HG03520 (cell line): Measurements from ENCODE around the gene LYL1.

Experiments used
- ATAC-seq: cut with Tn5 transposase; IDR thresholded peaks from one replicate; pipeline ENCODE4 v1.9.1; 2021; ENCODE audit warnings: mild to moderate bottlenecking, moderate library complexity; ENCODE audit not compliant: unreplicated experiment

LYL1 gene

DNA sequence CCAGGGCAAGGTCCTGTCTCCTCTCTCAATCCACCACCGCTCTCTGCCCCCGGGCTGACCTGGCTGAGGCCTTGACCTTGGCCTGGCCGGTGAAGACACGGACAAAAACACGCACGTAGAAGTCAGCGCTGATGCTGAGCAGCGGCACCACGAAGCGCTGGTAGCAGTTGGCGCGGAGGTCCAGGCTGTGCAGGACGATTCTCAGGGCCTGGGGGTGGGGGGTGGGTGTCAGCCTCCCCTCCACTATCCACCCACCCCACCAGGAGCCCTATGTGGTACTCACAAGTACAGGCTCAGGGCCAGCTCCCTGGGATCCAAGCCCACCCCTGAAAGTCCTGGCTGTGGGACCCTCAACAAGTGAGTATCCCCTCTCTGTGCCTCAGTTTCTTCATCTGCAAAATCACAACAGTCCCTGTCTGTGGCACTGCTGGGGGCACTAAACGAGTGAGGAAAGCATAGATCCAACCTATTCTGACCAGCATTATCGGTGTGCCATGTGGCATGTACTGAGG lies 7.5 kb upstream of the LYL1 start:
- ATAC-seq = no peak

DNA sequence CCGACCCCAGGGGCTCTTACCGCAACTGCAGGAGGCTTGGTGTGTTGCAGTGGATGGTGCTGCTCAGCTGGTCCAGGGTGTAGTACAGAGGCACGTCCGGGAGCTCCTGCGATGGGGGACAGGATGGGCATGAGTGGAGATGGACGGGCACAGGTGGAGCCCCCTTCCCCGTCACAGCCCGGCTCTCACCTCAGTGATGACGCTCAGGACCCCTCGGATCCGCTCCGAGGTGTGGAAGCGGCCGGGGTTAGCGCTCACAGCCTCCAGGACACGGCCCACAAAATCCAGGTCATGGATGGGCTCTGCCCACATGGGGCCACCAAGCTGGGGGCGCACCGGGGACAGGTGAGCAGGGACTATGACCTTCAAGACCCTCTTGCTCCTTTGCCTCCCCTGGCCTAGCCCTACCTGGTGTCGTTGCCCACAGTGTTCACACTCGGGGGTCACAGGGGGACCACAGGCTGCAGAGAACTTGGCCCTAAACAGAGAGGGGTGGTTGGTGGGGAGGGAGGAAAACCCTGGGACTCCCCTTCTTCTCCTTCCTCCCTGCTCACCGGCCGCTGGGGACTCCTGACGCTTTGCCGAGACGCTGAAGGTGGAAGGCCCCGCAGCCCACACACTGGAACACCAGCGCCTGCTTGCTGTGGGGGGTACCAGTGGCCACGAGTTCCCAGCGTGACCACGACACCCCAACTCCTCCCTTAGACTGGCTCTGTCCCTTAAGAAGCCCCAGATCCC lies 6.9 kb upstream of the LYL1 start:
- ATAC-seq = no peak

DNA sequence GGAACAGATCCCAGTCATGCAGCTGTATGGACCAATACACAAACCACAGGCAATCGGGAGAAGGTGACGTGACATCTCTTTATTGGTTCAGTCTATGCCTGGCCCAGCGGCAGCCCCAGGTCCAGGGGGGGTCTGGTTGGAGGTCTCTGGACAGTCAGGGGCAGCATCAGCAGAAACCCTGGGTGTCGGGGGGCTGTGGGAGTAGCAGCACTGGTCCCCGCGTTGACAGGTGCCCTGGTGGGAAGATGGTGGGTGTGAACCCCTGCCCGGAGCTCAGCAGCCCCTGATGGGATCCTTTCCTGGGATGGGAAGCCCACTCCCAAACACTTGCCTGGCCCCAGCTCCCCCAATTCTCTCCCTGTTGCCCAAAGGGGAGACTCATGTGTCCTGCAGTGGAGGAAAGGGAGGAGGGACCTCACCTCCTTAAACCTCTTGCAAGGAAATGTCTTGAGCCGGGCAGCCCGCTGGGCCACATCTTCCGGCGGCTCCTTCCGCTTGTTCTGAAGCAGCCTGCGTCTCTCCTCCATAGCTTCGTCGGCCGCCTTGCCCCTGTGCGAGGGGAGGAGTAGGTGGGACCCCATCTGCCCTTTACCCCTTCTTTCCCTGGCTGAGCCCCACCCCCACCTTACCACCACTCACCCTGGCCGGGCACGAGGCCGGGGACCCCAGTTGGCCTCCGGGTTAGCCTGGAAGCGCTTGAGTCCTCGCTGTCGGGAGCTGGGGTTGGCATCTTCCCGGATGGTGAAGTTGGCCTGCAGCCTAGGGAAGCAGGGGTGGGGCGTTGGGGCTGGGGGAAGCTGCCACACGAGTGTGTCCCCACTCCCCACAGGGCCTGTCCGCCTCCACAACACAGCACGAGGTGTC lies 2.4 kb upstream of the LYL1 start:
- ATAC-seq = no peak

DNA sequence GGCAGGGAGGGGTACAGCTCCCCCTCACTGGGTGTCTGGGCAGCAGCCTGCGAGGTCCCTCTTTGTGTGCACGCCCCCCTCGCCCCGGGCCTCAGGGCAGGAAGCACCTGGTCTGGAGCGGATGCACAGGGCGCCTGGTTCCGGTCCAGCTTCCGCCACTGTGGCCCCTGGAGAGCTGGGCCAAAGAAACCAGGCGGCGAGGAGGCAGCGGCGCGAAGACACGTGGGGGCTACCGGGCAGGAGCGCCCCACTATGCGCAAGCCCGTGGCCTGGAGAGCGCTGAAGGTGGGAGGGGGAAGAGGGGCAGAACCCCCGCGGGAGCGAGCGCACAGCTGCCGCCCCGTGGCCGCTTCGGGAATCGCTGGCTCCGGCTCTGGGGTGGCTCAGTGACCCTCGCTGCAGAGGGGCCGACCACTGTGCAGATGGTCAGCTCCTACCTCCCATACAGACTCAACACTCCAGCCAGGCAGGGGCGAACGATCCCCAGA lies 1.7 kb upstream of the LYL1 start:
- no peak for ATAC-seq

DNA sequence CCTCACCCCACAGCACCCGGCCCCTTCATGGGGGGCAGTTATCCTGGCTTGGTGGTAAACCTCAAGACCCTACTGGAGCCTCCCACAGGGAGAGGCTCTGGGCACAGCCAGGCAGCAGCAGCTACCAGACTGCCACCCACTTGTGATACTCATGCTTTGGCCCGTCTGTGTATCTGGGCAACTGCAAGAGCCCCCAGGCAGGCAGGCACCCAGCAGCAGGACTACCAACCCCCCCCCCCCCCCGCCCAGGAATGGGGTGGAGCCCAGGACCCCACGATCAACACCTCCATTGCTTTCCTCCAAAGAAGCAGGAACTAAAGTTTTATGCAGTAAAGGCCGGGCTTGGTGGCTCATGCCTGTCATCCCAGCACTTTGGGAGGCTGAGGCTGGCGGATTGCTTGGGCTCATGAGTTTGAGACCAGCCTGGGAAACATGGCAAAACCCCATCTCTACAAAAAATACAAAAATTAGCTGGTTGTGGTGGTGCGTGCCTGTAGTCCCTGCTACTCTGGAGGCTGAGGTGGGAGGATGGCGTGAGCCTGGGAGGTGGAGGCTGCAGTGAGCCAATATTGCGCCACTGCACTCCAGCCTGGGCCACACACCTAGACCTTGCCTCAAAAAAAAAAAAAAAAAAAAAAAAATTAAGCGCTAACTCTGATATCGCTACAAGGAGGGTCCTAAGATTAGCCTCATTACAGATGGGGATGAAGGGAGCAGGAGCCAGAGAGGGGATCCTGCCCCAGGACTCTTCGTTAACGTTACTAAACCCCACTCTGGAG lies 1.1 kb upstream of the LYL1 start:
- no peak for ATAC-seq

DNA sequence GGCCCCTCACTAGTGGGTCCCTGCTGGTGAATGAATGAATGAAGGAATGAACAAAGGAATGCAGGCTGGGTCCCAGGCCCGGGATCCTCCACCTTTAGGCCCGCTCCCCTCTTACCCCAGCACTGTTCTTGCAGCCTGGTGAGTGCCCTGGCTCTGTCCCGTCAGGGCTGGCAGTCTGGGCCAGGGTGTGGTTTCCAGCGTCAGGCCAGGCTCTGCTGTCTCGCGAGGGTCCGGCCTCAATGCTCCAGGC lies 317 bp downstream of the LYL1 start:
- no peak for ATAC-seq

DNA sequence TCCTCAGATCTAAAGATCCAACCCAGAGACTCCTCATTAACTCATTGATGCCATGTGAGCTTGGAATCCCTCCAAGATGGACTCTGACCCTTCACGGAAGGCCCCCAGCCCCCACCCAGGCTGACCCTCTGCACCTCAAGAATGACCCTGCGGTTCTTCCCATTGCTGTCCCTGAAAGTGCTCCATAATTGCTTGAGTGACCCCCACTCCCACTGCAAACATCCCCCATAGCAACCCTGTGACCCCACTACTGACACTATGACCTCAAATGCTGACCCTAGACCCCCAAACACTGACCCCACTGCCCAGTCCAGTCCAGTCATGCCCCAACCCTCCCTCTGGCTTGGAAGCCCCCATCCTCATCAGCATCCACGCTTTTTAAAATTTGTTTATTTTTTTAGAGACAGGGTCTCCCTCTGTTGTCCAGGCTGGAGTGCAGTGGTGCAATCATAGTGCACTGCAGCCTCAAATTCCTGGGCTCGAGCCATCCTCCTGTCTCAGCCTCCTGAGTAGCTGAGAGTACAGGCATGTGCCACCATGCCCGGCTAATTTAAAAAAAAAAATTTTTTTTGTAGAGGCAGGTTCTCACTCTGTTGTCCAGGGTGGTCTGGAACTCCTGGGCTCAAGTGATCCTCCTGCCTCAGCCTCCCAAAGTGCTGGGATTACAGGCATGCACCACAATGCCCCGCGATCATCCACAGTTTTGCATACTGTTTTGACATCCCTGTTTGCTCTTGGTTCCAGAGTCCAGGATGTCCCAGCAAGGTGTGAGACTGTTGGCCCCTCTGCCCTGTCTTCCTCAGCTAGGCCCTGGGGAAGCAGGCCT lies 855 bp downstream of the LYL1 start:
- no peak for ATAC-seq

DNA sequence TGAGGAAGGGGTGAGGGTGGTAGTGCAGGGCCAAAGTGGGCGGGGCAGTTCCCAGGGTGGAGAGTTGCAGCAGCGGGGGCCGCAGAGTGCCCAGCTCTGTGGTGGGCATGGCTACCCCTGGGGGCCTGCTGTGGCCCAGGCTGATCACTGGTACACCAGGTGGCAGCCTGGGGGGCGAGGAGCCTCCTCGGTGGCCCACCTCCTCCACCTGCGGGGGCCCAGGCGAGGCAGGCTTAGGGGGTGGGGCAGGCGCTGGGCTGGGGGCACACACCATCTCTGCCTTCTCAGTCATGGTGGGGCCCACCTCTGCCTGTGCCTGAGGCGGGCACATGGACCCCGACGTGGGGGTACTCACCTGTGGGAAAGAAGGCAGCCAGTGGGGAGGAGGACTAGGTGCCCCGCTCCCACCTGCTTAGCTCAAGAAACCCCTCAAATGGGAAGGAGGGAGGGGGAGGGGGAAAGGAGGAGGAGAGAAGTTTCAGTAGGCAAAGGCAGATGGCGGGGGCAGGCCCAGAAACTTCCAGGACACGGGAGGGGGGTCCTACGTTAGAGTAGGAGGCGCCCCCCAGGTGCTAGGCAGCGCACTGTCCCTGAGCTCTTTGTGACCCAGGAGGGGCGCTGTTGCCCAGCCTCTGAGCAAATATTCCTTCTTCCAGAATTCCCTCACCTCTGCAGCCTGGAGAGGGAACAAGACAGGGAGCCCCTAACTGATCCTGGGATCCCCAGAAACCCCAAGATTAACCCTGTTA lies 1.6 kb downstream of the LYL1 start:
- ATAC-seq = no peak

DNA sequence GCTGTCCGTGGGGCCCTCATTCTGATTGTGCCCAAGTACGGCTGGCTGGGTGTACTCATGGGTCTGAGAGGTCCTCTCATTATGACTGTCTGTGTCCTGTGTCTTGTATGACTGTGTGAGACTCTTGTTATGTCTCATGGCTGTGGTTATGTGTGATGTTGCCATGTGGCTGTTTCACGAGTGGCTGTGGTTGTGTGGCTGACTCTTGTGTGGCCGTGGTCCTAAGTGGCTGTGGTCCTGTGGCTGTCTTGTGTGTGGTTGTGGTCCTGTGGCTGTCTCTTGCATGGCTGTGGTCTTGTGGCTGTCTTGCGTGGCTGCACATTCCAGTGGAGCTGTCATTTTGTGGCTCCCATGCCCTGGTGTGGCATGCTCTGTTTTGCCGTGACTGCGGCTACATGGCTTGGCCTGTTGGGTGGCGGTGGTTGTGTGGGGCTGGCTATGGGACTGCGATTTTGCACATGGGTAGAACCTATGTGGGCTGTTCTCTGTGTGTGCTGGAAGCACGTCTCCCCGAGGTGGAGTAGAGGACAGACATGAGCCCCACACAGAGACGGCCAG lies 2.5 kb downstream of the LYL1 start:
- ATAC-seq = no peak

DNA sequence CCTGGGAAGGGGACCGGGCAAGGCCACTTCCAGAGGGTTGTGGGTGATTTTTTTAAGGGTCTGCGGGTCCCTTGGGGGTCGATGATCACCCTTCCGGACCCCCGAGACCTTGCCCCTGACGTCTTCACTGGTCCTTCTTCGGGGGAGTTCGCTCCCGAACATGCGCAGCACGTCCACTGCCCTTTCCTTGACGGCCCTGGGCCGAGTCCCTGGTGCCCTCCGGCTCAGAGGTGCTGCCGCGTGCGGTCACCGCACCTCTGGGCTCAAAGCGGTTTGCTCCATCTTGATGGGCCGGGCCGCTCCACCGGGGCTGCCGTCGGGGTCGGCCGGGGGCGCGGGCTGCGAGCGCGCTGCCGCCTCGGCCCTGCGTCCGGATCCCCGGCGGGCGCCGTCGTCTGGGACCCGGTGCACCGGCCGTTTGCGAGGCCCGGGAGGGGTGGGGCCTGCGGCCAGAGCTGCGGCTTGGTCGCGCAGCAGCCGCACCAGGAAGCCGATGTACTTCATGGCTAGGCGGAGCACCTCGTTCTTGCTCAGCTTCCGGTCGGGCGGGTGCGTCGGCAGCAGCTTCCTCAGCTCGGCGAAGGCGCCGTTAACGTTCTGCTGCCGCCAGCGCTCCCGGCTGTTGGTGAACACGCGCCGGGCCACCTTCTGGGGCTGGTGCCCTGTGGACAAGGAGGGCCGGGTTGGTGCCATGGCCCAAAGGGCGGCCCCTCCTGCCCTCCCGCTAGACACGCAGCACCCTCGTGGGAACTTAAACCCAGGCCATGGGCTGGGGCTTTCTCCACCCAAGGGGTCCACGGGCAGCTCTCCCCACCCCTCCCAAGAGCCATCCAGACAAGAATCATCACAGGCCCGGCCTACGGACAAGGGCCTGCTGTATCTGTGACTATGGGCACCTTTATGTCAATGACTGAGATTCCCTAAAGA lies 3.3 kb downstream of the LYL1 start:
- ATAC-seq = no peak

DNA sequence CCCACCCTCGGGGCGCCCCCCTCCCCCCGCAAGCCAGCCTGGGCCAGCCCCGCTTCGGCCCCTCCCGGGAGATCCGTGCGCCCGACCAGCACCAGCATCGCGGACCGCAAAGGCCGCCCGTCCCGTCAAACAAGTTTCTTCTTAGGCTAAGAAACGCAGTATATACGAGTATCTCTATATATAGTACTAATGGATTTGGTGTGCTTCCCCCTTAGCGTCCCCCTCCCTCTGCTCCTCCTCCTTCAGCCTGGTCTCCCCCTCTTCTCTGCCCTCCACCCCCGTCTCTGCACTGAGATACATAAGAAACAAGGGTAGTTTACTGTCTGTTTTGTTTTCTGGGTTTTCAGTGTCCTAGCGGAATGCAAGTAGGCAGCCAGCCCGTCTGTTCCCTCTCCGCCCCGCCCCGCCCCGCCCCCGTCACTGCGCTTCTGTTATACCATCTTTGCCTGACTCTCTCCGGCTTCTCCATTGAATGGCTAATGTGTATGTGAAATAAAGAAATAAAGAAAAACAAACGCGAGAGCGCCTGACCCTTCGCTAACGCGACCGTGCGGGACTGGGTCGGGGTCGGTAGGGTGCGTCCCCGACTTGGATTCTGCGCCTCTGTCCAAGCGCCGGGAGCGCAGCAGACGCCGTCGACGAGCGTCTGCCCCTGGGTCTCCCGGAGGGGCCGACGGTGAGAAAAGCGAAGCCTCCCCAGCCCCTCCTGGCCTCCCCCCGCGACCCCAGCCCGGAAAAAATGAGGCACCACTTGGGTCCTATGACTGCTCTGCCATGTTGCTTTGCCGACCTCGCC lies 4.2 kb downstream of the LYL1 start:
- no peak for ATAC-seq

DNA sequence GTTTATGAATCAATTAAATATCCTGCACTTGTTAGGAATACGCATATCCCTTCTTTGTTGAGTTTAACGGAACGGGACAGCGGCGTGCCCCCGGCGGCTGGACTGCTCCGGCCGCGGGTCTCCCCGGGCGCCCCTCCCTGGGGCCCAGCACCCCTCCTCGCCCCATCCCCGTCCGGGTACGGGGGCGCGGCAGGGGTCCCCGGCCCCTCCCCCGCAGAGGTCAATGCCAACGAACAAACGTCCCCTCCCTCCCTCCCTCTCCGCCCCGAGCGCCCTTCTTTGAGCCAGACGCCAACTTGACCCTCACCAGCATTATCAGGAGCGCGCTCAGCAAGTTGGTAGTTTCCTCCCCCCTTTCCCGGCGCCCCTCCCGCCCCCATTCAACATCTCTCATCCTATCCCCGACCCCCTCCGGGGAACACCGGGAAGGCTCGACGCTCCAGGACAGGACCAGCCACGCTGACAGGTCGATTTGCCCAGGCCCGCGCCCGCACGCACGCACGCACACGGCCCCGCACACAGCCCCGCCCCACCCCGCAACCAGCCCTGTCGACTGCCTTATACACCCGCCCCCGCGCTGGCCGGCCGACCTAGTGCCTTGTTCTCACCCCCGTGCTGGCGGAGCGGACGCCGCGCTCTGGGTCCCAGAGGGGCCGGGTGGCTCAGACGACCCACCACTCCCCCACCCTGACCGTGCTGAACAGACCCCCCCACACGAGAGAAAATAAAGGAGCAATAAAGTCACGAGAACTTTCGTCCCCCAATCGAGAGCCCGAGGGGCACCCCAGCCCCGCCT lies 5.0 kb downstream of the LYL1 start:
- no peak for ATAC-seq

DNA sequence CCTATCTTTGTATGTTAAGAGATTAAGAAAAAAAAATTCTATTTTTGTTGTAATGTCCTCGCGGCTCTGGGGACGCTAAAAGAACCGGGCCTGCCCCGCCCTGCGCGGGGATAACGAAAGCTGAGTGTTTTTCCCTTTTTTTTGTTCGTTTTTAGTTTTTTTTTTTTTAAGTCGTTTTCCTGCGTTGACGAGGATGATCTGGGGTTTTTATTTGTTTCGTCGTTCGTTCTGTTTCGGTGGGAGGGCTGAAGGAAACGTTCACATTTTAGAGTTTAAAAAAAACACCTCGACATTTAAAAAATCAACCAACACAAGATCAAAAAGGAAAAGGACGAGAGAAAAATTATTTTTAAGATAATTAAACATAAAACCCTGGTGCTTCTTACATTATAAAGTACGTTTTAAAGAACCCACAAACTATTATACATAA lies 5.6 kb downstream of the LYL1 start:
- no peak for ATAC-seq

DNA sequence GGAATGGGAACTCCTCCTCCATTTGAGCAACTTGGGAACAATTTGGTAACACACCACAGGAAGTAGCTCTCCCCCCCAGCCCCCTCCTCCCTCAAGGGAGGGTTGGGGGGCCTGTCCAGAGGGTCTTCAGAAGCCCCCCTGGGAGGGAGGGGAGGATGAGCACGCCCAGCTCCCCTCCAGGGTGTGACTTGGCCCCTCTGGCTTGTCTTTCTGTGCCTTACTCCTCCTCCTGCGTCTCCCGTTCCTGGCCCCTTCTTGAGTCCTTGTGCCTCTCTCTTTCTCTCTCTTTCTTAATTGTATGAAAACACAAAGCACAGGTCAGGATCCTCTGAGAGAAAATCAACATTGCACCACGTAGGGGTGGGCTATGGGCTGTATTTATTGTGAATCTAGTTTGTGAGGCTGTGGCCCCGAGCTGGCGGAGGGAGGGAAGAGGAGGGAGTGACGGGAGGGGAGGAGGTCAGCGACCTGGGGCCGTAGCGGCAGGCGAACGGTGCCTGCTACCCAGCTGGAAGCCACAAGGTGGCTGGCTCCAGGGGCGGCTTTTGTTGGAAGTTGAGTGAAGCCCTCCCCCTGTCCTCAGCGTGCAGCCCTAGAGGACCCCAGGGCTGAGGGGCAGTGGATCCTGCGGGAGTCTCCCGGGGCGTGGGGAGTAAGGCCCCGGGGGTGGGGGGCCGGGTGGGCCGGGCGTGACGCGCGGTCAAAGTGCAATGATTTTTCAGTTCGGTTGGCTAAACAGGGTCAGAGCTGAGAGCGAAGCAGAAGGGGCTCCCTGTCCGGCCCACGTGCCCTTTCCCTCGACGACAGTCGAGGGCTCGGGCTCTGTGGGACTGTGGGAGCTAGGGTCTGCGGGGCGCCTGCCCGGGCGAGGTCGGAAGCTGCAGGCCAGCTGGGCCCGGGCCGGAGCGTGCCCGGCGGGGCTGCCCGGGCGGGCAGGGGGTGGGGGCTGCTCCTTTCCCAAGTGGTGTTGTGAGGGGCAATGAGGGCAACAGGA lies 6.4 kb downstream of the LYL1 start:
- ATAC-seq = no peak

DNA sequence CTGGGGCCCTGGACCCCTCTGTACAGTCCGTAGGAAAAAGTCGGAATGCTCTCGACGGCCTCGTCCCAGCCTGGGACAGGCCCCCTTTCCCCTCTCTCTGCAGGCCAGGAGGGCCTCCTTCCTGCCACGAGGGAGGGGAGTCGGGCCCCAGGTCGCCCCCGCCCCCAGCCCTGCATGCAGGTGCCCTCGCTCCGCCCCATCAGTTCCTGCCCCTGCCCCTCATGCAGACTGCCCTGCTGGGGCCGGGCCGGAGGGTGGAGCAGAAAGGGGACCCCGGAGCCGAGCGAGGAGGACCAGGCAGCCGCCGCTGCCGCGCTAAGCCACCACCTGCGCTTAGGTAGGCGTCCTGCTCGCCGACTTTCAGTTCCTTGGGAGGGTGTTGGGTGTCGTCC lies 7.3 kb downstream of the LYL1 start:
- no peak for ATAC-seq
